GM19467 (cell line): ENCODE measurements around the gene PAFAH1B1.
"Not testable (repeated sequence)": the region's sequence is repeated elsewhere in the genome, so short reads cannot be mapped to it uniquely, and the experiment has no call there.

ENCODE experiments used
- ATAC-seq: cut with Tn5 transposase; IDR thresholded peaks from one replicate; pipeline ENCODE4 v1.9.1; 2021; ENCODE audit warnings: mild to moderate bottlenecking, moderate library complexity; ENCODE audit not compliant: unreplicated experiment

The PAFAH1B1 gene

GRCh38 chr17:2592971-2593820 lies at the start of gene PAFAH1B1:
Gene PAFAH1B1, plus strand, starts transcription at chr17:2593654. Its CDS starts 44,635 bp downstream, at chr17:2638289.
- ATAC-seq = peak; percentile 77

DNA sequence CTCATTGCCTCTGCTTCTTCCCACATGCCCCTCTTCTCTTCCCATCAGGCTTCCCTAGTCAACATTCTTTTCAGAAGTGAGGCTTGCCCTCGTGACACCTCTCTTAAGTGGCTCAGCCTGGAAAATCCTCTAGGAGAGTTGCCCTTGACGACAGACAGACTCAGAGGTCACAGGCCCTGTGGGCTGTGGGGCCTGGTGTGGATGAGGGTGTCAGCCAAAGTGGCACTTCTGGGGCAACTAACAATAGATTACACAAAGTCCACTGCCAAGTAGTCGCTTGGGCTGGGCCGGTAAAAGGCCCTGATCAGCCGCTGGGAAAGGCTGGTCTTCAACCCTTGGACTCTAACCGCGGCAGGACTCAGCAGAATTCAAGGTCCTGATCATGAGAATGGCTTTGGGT lies 48.1 kb upstream of the PAFAH1B1 start:
- no peak for ATAC-seq

DNA sequence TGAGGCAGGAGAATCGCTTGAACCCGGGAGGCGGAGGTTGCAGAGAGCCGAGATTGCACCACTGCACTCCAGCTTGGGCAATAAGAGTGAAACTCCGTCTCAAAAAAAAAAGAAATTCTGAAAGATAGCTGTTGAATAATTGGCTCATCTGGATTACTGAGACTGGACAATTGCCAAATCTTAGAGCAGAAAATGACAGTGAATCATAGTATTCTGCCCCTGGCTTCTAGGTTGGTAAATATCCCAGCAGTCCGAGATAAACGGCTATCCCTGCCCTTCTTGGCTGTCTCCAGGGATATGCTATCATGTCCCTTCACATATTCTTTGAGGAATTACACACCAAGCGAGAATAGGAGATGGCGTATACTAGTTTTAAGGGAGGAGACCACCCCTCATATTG lies 46.3 kb upstream of the PAFAH1B1 start:
- ATAC-seq = no peak

DNA sequence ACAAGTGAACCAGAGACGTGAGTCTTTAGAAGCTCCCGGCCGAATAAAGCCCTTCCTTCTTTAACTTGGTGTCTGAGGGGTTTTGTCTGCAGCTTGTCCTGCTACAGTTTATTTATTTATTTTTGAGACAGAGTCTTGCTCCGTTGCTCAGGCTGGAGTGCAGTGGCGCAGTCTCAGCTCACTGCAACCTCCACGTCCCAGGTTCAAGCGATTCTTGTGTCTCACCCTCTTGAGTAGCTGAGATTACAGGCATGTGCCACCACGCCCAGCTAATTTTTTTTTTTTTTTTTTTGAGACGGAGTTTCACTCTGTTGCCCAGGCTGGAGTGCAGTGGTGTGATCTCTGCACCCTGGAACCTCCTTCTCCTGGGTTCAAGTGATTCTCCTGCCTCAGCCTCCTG lies 45.4 kb upstream of the PAFAH1B1 start:
- not testable (repeated sequence) for ATAC-seq

DNA sequence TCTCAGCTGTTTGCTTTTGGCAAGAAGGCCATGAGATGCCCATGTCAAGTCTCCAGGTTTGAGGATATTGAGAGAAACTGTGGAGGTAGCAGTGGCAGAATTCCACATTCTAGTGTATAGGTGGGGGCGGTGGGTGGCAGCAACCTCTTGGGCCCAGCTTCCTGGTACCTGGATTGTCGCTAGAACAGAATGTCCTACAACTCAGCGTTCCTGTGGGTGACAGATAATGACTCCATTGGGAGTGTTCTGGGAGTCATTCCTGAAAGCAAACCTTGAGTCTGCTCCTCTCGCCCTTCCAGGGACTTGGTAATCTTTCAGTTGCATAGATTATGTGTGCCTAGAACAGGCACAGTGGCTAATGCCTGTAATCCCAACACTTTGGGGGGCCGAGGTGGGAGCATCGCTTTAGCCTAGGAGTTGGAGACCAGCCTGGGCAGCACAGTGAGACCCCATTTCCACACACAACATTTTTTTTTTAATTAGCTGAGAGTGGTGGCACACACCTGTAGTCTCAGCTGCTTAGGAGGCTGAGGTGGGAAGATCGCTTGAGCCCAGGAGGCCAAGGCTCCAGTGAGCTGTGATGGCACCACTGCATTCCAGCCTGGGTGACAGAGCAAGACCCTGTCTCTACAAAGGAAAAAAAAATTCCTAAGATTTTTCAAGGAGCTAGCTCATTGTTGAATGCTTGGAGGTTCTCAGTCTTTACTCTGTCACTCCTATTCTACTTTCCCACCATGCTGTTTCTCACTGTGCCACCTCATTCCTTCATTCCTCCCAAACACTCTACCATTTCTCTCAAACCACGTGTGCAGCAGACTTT lies 43.9 kb upstream of the PAFAH1B1 start:
- ATAC-seq = no peak

- no peak for ATAC-seq
These were observed 42.0 kb upstream of the PAFAH1B1 start for GRCh38 chr17:2551493-2551892.

DNA sequence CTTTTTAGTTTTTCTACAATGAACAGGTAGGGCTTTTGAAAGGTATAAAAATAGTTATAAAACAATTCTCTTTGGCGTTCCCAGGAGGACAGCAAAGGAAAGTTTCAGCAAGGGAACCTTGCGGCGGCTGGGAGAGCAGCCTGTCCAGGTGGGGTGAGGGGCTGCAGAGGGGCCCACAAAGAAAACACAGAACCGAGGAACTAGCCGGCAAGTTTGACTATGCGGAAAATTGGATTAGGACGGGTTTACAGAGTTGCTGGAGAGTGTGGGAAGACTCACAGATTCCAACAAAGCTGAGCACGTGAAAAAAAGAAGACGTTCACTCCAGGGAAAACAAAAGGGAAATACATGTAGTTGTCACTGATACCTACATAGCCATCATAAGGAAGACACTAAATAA lies 41.5 kb upstream of the PAFAH1B1 start:
- ATAC-seq = no peak

DNA sequence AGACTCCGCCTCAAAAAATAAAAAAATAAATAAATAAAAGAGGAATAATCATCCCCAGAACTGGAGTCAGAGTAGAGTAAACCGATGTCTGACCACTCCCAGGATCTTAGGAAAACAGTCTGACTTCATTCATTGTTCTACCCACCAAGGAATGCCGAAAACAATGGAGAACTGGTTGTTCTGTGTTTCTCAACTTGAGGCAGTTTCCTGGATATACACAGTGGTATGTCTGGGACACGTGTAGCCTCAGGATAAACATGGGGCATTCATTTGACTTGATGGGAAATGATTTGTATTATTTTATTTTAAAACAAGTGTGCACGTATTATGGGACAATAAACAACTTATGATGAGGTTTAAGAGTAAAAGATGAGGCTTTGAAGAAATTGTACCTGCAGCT lies 32.8 kb upstream of the PAFAH1B1 start:
- ATAC-seq = no peak

- no peak for ATAC-seq
These were observed 31.1 kb upstream of the PAFAH1B1 start for GRCh38 chr17:2562162-2562858.

DNA sequence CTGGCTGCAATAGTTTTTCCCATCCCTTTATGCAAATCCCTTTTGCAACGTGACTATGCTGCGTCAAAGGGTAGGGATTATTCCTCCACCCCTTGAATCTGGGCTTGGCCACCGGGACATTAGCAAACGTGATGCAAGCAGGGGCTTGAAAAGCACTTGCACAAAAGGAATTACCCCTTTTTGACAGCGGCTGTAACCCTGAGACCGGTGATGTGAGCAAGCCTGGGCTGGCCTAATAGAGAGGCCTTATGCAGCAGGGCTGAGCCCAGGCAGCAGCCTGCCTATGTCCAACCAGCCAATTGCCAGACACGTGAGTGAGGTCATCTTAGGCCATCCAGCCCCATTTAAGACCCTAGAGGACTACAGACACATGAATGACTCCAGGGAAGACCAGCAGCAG lies 30.4 kb upstream of the PAFAH1B1 start:
- no peak for ATAC-seq

DNA sequence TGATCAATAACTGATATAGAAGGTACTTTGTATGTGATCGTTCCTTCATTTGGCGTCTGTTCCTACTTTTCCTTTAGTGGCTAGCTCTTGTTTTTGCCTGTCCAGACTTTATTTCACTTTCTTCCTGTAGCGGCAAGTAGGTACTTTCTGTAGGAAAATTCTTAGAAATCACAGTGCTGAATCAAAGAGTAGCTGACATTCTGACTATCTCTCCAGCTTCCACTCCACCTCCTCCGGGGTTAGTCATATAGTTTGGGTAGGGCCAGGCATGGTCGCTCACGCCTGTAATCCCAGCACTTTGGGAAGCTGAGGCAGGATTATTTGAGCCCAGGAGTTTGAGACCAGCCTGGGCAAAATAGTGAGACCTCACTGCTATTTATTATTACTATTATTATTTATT lies 29.9 kb upstream of the PAFAH1B1 start:
- ATAC-seq = no peak

DNA sequence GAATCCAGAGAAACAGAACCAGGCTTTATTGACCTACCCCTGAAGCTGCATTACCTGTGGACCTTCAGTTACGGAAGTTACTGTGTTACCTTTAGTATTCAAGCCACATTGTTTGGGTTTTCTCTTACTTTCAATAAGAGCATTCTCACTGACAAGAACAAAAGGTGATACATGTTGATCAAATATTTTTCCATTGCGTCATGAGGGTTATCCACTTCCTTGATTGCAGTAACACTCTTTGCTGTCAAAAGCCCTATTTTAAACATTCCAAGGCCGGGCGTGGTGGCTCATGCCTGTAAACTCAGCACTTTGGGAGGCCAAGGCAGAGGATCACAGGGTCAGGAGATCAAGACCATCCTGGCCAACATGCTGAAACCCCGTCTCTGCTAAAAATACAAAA lies 28.6 kb upstream of the PAFAH1B1 start:
- no peak for ATAC-seq

- no peak for ATAC-seq
These were observed 27.4 kb upstream of the PAFAH1B1 start for GRCh38 chr17:2566056-2566455.

DNA sequence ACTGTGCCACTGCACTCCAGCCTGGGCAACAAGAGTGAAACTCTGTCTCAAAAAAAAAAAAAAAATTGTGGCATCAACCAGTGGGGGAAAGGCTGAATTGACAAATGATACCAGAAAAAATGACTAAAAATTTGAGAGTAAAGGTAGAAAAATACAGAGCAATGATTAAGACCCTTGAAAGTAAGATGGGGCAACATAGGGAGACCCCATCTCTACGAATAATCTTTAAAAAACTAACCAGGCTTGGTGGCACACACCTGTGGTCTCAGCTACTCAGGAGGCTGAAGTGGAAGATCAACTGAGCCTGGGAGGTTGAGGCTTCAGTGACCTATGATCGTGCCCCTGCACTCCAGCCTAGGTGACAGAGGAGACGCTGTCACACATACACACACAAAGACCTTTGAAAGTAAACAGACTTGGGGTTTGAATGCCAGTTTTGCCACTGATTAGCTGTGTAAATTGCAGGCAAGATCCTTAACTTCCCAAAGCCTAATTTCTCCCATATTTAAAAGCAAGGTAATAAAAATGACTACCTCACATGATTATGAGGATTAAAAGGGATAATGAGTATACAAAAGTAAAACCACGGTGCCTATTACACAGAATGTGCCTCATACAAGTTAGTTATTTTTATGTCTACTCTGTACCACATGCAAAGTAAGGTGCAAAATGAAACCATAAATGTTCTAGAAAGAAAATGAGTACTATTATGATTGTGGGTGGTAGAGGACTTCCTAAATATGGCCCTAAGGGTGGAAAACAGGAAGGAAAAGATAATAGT lies 21.7 kb upstream of the PAFAH1B1 start:
- ATAC-seq = peak; percentile 73

- not testable (repeated sequence) for ATAC-seq
These were observed 21.2 kb upstream of the PAFAH1B1 start for GRCh38 chr17:2572304-2572609.

GRCh38 chr17:2580151-2580550 lies 13.3 kb upstream of the PAFAH1B1 start:
- no peak for ATAC-seq

DNA sequence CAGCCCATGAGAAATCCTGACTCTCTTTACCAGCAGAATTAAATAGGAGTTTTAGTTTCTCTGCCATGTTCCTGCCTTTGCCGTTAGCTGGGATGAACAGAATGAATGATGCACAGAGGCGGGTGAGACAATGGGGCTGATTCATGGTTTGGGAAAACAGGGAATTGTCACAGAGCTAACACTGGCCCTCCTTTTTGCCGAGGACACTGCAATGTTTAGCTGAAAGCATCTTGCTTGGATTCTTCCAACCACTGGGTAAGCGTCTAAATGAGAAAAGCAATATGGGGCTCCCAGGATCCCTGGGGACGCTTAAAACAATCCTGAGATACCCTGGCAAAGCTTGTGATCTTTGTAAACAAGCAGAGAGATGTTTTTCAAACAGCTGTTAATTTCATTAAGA lies 12.8 kb upstream of the PAFAH1B1 start:
- no peak for ATAC-seq

DNA sequence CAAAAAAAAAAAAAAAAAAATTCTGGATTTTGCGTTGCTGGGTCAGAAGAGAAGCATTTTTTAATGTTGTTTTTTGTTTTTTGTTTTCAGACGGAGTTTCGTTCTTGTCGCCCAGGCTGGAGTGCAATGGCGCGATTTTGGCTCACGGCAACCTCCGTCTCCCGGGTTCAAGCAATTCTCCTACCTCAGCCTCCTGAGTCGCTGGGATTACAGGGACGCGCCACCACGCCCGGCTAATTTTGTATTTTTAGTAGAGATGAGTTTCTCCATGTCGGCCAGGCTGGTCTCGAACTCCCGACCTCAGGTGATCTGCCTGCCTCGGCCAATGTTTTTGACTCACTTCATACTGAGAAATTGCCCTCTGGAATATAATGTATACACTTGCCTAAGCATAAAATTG lies 11.0 kb upstream of the PAFAH1B1 start:
- ATAC-seq = no peak

DNA sequence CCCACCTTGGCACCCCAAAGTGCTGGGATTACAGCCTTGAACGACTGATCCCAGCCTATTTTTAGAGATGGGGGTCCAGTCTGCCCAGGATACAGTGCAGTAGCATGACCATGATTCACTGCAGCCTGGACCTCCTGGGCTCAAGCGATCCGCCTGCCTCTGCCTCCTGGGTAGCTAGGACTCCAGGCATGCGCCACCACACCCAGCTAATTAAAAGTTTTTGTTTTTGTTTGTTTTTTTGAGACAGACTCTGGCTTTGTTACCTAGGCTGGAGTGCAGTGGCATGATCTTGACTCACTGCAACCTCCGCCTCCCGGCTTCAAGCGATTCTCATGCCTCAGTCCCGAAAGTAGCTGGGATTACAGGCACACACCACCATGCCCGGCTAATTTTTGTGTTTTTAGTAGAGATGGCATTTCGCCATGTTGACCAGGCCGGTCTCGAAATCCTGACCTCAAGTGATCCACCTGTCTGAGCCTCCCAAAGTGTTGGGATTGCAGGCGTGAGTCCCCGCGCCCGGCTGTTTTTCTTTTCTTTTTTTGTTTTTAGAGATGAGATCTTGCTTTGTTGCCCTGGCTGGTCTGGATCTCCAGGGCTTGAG lies 2.3 kb upstream of the PAFAH1B1 start:
- ATAC-seq = no peak
